SK-N-SH (cell line): ENCODE results near the gene AGFG2. TPM values are rescaled to one million over a fixed set of nuclear protein-coding genes. Genes with fewer than 3 reads are reported as not detected.

ENCODE experiments used
- CTCF ChIA-PET: fragments of 300-600, 350-600 bp; formaldehyde crosslinking; extraction: SDS; loops from one replicate; lab custom pipeline; 2021; lab: Yijun Ruan, JAX
- POLR2A ChIA-PET: fragments of 350-600 bp; sonication (Branson Sonifier 250); formaldehyde crosslinking; extraction: SDS; loops from one replicate; lab custom pipeline; 2020; ENCODE audit warnings: antibody characterized with exemption, inconsistent platforms; lab: Yijun Ruan, JAX
- DNase-seq: peaks from one replicate; pipeline ENCODE4 v3.0.0; 2012
- H2AFZ ChIP-seq: fragments of 200-600 bp; sonication (generic); 2 replicates; pipeline ENCODE4 v1.8.1; 2016; ENCODE audit warnings: antibody characterized with exemption, mild to moderate bottlenecking, low read depth
- H3F3A ChIP-seq: fragments of 200-600 bp; sonication (generic); replicated peaks from 2 replicates; pipeline ENCODE3; 2016; ENCODE audit warnings: antibody characterized with exemption, mild to moderate bottlenecking; ENCODE audit not compliant: insufficient read depth
- H3K27ac ChIP-seq, 2 experiments: fragments of 200-500 bp in 1 of 2; fragments of 200-600 bp in 1 of 2; sonication (Bioruptor generic) in 1 of 2; sonication (generic), shearing (Covaris generic) in 1 of 2; 2 replicates each; pipeline versions ENCODE4 v1.5.1 to v1.6.1; 2014 to 2016; ENCODE audit warnings: low read depth in 2 of 2, inconsistent platforms in 1 of 2, low read length in 1 of 2, mild to moderate bottlenecking in 1 of 2, mixed read lengths in 1 of 2
- H3K27me3 ChIP-seq: fragments of 200-600 bp; sonication (generic), shearing (Covaris generic); 2 replicates; pipeline ENCODE4 v1.6.1; 2016; ENCODE audit warnings: mixed run types; ENCODE audit not compliant: insufficient read depth
- H3K36me3 ChIP-seq, 2 experiments: fragments of 200-500 bp in 1 of 2; fragments of 200-600 bp in 1 of 2; sonication (Bioruptor generic) in 1 of 2; sonication (generic) in 1 of 2; replicated peaks in 1 of 2; 2 replicates each; pipeline versions ENCODE3 to v1.5.1; 2014 to 2016; ENCODE audit warnings: low read length in 1 of 2, mild to moderate bottlenecking in 1 of 2; ENCODE audit not compliant: insufficient read depth in 2 of 2, control insufficient read depth in 1 of 2
- H3K4me1 ChIP-seq, 2 experiments: fragments of 200-500 bp in 1 of 2; fragments of 200-600 bp in 1 of 2; sonication (Bioruptor generic) in 1 of 2; sonication (generic), shearing (Covaris generic) in 1 of 2; 2 replicates each; pipeline versions ENCODE4 v1.5.1 to v1.6.1; 2014 to 2016; ENCODE audit warnings: low read depth in 1 of 2, low read length in 1 of 2, mixed run types in 1 of 2; ENCODE audit not compliant: insufficient read depth in 2 of 2, control insufficient read depth in 1 of 2
- H3K4me2 ChIP-seq: fragments of 200-600 bp; sonication (generic), shearing (Covaris generic); 2 replicates; pipeline ENCODE4 v1.6.1; 2017; ENCODE audit warnings: mixed run types
- H3K4me3 ChIP-seq, 2 experiments: fragments of 200-500 bp in 1 of 2; fragments of 200-600 bp in 1 of 2; sonication (Bioruptor generic) in 1 of 2; sonication (generic), shearing (Covaris generic) in 1 of 2; 2 replicates each; pipeline versions ENCODE4 v1.5.1 to v1.8.1; 2014 to 2016; ENCODE audit warnings: low read depth in 2 of 2, inconsistent platforms in 1 of 2, low read length in 1 of 2, mild to moderate bottlenecking in 1 of 2, mixed read lengths in 1 of 2, moderate library complexity in 1 of 2
- H3K79me2 ChIP-seq: fragments of 200-600 bp; sonication (generic); 2 replicates; pipeline ENCODE4 v1.8.1; 2017; ENCODE audit warnings: mild to moderate bottlenecking; ENCODE audit not compliant: insufficient read depth
- H3K9ac ChIP-seq: fragments of 200-600 bp; sonication (generic); 2 replicates; pipeline ENCODE4 v1.6.1; 2017; ENCODE audit warnings: mixed run types
- H3K9me2 ChIP-seq: fragments of 200-600 bp; sonication (generic); 2 replicates; pipeline ENCODE4 v1.6.1; 2017; ENCODE audit warnings: mixed run types
- H3K9me3 ChIP-seq: fragments of 200-600 bp; sonication (generic); 2 replicates; pipeline ENCODE4 v1.6.1; 2017; ENCODE audit warnings: mixed run types, mild to moderate bottlenecking, moderate library complexity
- H4K20me1 ChIP-seq: fragments of 200-600 bp; sonication (generic); 2 replicates; pipeline ENCODE4 v1.6.1; 2017; ENCODE audit warnings: mild to moderate bottlenecking, mixed run types; ENCODE audit not compliant: insufficient read depth
- ELF1 ChIP-seq: IDR thresholded peaks from 2 replicates; pipeline ENCODE4 v1.4.0; 2012
- GABPA ChIP-seq: IDR thresholded peaks from 2 replicates; pipeline ENCODE4 v1.4.0; 2012; ENCODE audit warnings: low read depth, mild to moderate bottlenecking
- MEF2A ChIP-seq: IDR thresholded peaks from 2 replicates; pipeline ENCODE4 v1.4.0; 2012; ENCODE audit warnings: low read depth, borderline replicate concordance
- MXI1 ChIP-seq: IDR thresholded peaks from 2 replicates; pipeline ENCODE4 v1.6.1; 2012; ENCODE audit warnings: mild to moderate bottlenecking, low read depth, low read length, improper control_type of control experiment
- NRF1 ChIP-seq: IDR thresholded peaks from 2 replicates; pipeline ENCODE4 v1.6.1; 2012; ENCODE audit warnings: low read depth, mild to moderate bottlenecking, low read length
- RFX5 ChIP-seq: IDR thresholded peaks from 2 replicates; pipeline ENCODE4 v1.6.1; 2012; ENCODE audit warnings: mild to moderate bottlenecking, improper control_type of control experiment, low read length
- RXRA ChIP-seq: IDR thresholded peaks from 2 replicates; pipeline ENCODE4 v1.4.0; 2012; ENCODE audit warnings: low read depth, mild to moderate bottlenecking, borderline replicate concordance
- SMC3 ChIP-seq: IDR thresholded peaks from 2 replicates; pipeline ENCODE4 v1.6.1; 2012; ENCODE audit warnings: low read depth, low read length, improper control_type of control experiment
- TAF1 ChIP-seq: IDR thresholded peaks from 2 replicates; pipeline ENCODE4 v1.6.1; 2012; ENCODE audit warnings: low read depth, mild to moderate bottlenecking, low read length, moderate library complexity, borderline replicate concordance
- TEAD4 ChIP-seq: IDR thresholded peaks from 2 replicates; pipeline ENCODE4 v1.4.0; 2012; ENCODE audit warnings: mild to moderate bottlenecking, borderline replicate concordance; ENCODE audit not compliant: insufficient read depth
- WGBS: methylation state at CpG from one replicate; pipeline ENCODE4 v1.1.6; 2017; ENCODE audit warnings: low lambda C conversion rate; 5-methylcytosine and 5-hydroxymethylcytosine counted together
- polyA plus RNA-seq, 3 experiments: library from polyadenylated mRNA; depleted of rRNA; stranded (reverse); fragments of >200 nt; gene quantifications; 2 replicates each; pipeline ENCODE4 v1.2.3, GENCODE V29; 2012
- TF ChIP-seq, protein P1 (sequence below): IDR thresholded peaks from 2 replicates; pipeline ENCODE4; 2012
- TF ChIP-seq, protein P2 (sequence below): fragments of 150-350 bp; IDR thresholded peaks from 2 replicates; pipeline ENCODE4 v1.6.1; 2016; ENCODE audit warnings: mild to moderate bottlenecking, low read depth, low read length
- TF ChIP-seq, protein P3 (sequence below): IDR thresholded peaks from 2 replicates; pipeline ENCODE4 v1.6.1; 2012; ENCODE audit warnings: mild to moderate bottlenecking, low read depth, low read length, moderate library complexity
- TF ChIP-seq, protein P4 (sequence below): fragments of 150-350 bp; IDR thresholded peaks from 2 replicates; pipeline ENCODE4 v1.6.1; 2017; ENCODE audit warnings: antibody characterized with exemption, low read length, low read depth, borderline replicate concordance

AGFG2 gene
- polyA plus RNA-seq, 1 of the 3 experiments (the other 2 are of a cell fraction), result 23.1 TPM

DNA sequence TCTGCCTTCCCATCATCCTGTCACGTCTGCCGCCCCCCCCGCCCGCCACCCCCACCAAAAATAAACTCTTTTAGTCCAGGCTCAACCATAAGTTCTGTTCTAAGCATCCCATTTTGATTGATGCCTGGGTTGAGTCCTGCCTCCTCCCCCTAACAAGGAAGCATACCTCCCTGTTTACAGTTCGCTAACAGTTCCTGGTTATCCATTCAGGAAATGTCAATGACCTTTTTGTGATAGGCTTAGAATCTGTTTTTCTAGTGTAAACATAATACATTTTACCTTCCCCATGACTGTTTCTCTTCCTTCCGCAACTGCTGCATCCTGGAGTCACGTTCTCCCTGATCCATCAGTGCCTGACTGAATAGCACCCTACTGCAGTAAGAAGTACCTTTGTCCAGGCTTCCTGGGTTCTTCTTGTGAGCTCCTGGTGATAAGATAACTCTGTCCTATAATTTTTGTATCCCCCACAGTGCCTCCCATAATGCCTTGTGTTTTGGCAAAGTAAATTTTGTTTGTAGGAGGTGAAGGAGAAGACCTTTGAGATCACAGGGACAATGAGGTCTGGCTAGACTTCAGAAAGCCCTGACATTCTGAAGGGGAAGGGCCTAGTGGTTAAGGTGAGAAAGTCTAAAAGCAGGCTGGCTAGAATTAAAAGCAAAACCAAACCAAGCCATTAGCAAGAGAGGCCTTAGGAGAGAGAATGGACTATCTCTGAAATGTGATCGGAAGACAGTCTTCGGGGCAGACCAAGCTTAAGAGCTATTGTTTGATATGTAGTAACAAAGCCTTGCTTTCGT is 7.3 kb downstream of the AGFG2 start:
- peaks cover 40% of the 10 kb centered on the region for H3F3A ChIP-seq
- H4K20me1 ChIP-seq, result no peaks in the 10 kb centered on the region
- peak overlapping the region in 1 of 2 experiments; percentile 18; a peak in 1 of 4 replicates for H3K4me3 ChIP-seq
- peaks cover 18% of the 10 kb centered on the region; the same call in 1 of the 2 replicates for H3K79me2 ChIP-seq
- peak overlapping the region; percentile 30; the same call in 1 of the 2 replicates for H3K9ac ChIP-seq
- H3K9me2 ChIP-seq, result no peaks in the 10 kb centered on the region
- 53% methylated on average over 10 of the region's 10 CpGs for WGBS
- ChIA-PET POLR2A (interaction anchor here (0.9 kb wide), 1 partner anchor 40 kb away, joined by 3 read pairs; the partner anchor contains the start of genes FBXO24 and LRCH4), CTCF (interaction anchor here (0.7 to 19.1 kb wide), 12 partner anchors 11 to 253 kb away, joined by 3 to 353 read pairs (median 3); partner anchors contain the start of gene NYAP1)
- H3K4me2 ChIP-seq, result peak overlapping the region; percentile 68
- H3K9me3 ChIP-seq, result no peaks in the 10 kb centered on the region
- H3K36me3 ChIP-seq, result peaks cover 5 to 8% of the 10 kb centered on the region in 2 experiments
- TF ChIP-seq MXI1 (no peak), ELF1 (0 out of 2 replicates have a peak, but pooled peaks have one; percentile 2), TEAD4 (no peak)
- TF ChIP-seq, protein P1, sequence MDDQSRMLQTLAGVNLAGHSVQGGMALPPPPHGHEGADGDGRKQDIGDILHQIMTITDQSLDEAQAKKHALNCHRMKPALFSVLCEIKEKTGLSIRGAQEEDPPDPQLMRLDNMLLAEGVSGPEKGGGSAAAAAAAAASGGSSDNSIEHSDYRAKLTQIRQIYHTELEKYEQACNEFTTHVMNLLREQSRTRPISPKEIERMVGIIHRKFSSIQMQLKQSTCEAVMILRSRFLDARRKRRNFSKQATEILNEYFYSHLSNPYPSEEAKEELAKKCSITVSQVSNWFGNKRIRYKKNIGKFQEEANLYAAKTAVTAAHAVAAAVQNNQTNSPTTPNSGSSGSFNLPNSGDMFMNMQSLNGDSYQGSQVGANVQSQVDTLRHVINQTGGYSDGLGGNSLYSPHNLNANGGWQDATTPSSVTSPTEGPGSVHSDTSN, result 0 out of 2 replicates have a peak, but pooled peaks have one; percentile 43
- peak overlapping the region; percentile 89 for H3K27ac ChIP-seq
- H2AFZ ChIP-seq, result peak overlapping the region; percentile 69
- no peak for DNase-seq
- no peaks in the 10 kb centered on the region for H3K27me3 ChIP-seq
- H3K4me1 ChIP-seq, result peaks cover 40 to 41% of the 10 kb centered on the region in 2 experiments

DNA sequence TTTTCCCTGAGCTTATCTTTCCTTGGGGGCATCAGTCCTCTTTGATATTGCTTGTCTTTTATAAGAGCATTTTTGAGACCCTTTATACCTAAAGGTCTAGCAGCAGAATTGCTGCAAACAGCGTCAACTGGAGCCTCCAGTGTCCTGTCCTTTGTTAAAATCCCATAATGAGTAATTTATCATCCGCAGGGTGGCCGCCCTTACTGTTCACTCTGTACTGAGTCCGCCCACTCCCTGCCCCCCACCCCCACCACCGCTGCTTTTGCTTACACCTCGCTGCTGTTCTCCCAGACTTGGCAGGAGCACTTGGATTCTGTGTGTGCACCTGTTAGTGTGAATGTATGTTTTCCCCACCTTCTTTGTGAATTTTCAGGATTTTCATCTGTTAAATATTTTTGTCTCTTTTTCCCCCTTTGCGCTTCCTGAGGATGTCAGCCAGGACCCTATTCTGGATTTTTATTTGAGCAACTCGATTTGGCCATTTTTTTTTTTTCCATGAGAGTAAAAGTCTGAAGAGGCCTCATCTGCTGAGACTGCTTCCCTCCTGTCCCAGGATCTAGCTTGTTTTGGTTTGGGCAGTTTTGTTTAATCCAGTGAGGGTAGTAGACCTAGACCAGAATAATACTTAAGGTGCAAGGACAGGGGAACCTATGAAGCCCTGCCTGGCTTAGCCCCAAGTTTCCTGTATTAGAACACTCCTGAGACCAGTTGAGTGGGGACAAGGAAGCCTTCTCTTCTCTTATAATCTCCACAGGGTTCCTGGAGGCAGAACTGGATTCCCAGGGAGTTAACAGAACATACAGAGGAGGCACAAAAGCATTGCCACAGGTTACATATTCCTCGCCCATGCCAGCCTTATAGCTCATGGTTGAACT is 8.2 kb downstream of the AGFG2 start:
- 82% methylated on average over 9 of the region's 9 CpGs for WGBS
- H4K20me1 ChIP-seq, result no peaks in the 10 kb centered on the region
- H3K27me3 ChIP-seq, result no peaks in the 10 kb centered on the region
- ChIA-PET POLR2A (interaction anchor here (1.7 kb wide), 1 partner anchor 81 kb away, joined by 3 read pairs; no protein-coding TSS in a partner anchor), CTCF (interaction anchor here (1.0 to 19.1 kb wide), 8 partner anchors 13 to 252 kb away, joined by 3 to 353 read pairs (median 6); partner anchors contain the start of gene NYAP1)
- DNase-seq, result no peak
- H3K9me2 ChIP-seq, result no peaks in the 10 kb centered on the region
- peak overlapping the region; percentile 68 for H3K4me2 ChIP-seq
- peaks cover 40 to 41% of the 10 kb centered on the region in 2 experiments for H3K4me1 ChIP-seq
- H3K4me3 ChIP-seq, result no peak overlapping the region
- H3K36me3 ChIP-seq, result peaks cover 8% of the 10 kb centered on the region in 2 experiments
- peaks cover 18% of the 10 kb centered on the region; the same call in 1 of the 2 replicates for H3K79me2 ChIP-seq
- H3K9ac ChIP-seq, result no peak overlapping the region; the same call in 1 of the 2 replicates
- H2AFZ ChIP-seq, result peak overlapping the region; percentile 69; the same call in 1 of the 2 replicates
- peak overlapping the region; percentile 89 for H3K27ac ChIP-seq
- H3K9me3 ChIP-seq, result no peaks in the 10 kb centered on the region
- peaks cover 40% of the 10 kb centered on the region for H3F3A ChIP-seq
- TF ChIP-seq, protein P2, sequence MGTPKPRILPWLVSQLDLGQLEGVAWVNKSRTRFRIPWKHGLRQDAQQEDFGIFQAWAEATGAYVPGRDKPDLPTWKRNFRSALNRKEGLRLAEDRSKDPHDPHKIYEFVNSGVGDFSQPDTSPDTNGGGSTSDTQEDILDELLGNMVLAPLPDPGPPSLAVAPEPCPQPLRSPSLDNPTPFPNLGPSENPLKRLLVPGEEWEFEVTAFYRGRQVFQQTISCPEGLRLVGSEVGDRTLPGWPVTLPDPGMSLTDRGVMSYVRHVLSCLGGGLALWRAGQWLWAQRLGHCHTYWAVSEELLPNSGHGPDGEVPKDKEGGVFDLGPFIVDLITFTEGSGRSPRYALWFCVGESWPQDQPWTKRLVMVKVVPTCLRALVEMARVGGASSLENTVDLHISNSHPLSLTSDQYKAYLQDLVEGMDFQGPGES, result no peak
- TF ChIP-seq TEAD4 (no peak), NRF1 (no peak), SMC3 (no peak), RXRA (no peak), ELF1 (no peak), GABPA (no peak), TAF1 (no peak), MEF2A (no peak), RFX5 (no peak)
- TF ChIP-seq, protein P3, sequence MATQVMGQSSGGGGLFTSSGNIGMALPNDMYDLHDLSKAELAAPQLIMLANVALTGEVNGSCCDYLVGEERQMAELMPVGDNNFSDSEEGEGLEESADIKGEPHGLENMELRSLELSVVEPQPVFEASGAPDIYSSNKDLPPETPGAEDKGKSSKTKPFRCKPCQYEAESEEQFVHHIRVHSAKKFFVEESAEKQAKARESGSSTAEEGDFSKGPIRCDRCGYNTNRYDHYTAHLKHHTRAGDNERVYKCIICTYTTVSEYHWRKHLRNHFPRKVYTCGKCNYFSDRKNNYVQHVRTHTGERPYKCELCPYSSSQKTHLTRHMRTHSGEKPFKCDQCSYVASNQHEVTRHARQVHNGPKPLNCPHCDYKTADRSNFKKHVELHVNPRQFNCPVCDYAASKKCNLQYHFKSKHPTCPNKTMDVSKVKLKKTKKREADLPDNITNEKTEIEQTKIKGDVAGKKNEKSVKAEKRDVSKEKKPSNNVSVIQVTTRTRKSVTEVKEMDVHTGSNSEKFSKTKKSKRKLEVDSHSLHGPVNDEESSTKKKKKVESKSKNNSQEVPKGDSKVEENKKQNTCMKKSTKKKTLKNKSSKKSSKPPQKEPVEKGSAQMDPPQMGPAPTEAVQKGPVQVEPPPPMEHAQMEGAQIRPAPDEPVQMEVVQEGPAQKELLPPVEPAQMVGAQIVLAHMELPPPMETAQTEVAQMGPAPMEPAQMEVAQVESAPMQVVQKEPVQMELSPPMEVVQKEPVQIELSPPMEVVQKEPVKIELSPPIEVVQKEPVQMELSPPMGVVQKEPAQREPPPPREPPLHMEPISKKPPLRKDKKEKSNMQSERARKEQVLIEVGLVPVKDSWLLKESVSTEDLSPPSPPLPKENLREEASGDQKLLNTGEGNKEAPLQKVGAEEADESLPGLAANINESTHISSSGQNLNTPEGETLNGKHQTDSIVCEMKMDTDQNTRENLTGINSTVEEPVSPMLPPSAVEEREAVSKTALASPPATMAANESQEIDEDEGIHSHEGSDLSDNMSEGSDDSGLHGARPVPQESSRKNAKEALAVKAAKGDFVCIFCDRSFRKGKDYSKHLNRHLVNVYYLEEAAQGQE, result no peak
- TF ChIP-seq, protein P4, sequence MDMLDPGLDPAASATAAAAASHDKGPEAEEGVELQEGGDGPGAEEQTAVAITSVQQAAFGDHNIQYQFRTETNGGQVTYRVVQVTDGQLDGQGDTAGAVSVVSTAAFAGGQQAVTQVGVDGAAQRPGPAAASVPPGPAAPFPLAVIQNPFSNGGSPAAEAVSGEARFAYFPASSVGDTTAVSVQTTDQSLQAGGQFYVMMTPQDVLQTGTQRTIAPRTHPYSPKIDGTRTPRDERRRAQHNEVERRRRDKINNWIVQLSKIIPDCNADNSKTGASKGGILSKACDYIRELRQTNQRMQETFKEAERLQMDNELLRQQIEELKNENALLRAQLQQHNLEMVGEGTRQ, result no peak
